ENCODE data around the gene C17orf113. TPM values are rescaled to one million over a fixed set of nuclear protein-coding genes. Genes with fewer than 3 reads are reported as not detected.

C17orf113 gene
- total and polyA plus RNA-seq, 2 of the 13 experiments (the other 11 are each of a cell fraction or from before 2014, with no cell fraction given): 0.87 to 1.1 TPM

GRCh38 chr17:42002792-42003301 is 47.6 kb downstream of the C17orf113 start:
- Histone ChIP-seq H3K4me3 (replicated peaks in 1 of 3; ENCODE audit: insufficient read depth in 1 of 3, low read depth in 2 of 3, low read length in 3 of 3) (peak overlapping the region in 1 of 3 experiments; percentile 35; a peak in 1 of 6 replicates), H4K20me1 (ENCODE audit: insufficient read depth, low read length) (peaks cover 12% of the 10 kb centered on the region), H3K27ac (ENCODE audit: extremely low read length, insufficient read depth, low read length) (peak overlapping the region; percentile 77)
- TF ChIP-seq SSRP1 (CRISPR knock-in tag; IDR thresholded peaks at IDR 0.05) (no peak), TARDBP (CRISPR knock-in tag; IDR thresholded peaks at IDR 0.05) (0 out of 2 replicates have a peak, but pooled peaks have one; percentile 40), GATAD2A (CRISPR knock-in tag; IDR thresholded peaks at IDR 0.05) (peak; percentile 60), GPBP1L1 (CRISPR knock-in tag; IDR thresholded peaks at IDR 0.05) (no peak), NR2F6 (IDR thresholded peaks at IDR 0.05) (no peak), NR2F6 (CRISPR knock-in tag; IDR thresholded peaks at IDR 0.05) (peak; percentile 18; the same call in 1 of the 2 replicates), THAP11 (CRISPR knock-in tag; IDR thresholded peaks at IDR 0.05) (peak; percentile 32; the same call in 1 of the 2 replicates), NFE2L1 (CRISPR knock-in tag; IDR thresholded peaks at IDR 0.05; ENCODE audit: borderline replicate concordance) (no peak), ATF1 (CRISPR knock-in tag; IDR thresholded peaks at IDR 0.05) (0 out of 2 replicates have a peak, but pooled peaks have one; percentile 15), SP5 (CRISPR knock-in tag; IDR thresholded peaks at IDR 0.05; ENCODE audit: borderline replicate concordance, low read depth) (peak; percentile 20; the same call in 1 of the 2 replicates), NR2F2 (IDR thresholded peaks at IDR 0.05; ENCODE audit: borderline replicate concordance, low read depth) (peak; percentile 36; the same call in 1 of the 2 replicates), ARID4A (CRISPR knock-in tag; IDR thresholded peaks at IDR 0.05; ENCODE audit: borderline replicate concordance) (no peak), FOXA3 (CRISPR knock-in tag; IDR thresholded peaks at IDR 0.05) (peak; percentile 55), SALL1 (CRISPR knock-in tag; IDR thresholded peaks at IDR 0.05) (peak; percentile 42; the same call in 1 of the 2 replicates), SOX5 (CRISPR knock-in tag; IDR thresholded peaks at IDR 0.05; ENCODE audit: borderline replicate concordance) (peak; percentile 75; the same call in 1 of the 2 replicates), TRIM24 (CRISPR knock-in tag; IDR thresholded peaks at IDR 0.05) (no peak), ELF4 (CRISPR knock-in tag; IDR thresholded peaks at IDR 0.05; ENCODE audit: borderline replicate concordance) (no peak), HNF4G (IDR thresholded peaks at IDR 0.05; ENCODE audit: borderline replicate concordance, low read depth, low read length) (peak; percentile 60; the same call in 1 of the 2 replicates), HNF4G (CRISPR knock-in tag; IDR thresholded peaks at IDR 0.05; ENCODE audit: borderline replicate concordance, low read depth) (peak; percentile 28; the same call in 1 of the 2 replicates), ZNF841 (CRISPR knock-in tag; IDR thresholded peaks at IDR 0.05; ENCODE audit: borderline replicate concordance) (no peak), JDP2 (CRISPR knock-in tag; IDR thresholded peaks at IDR 0.05; ENCODE audit: borderline replicate concordance) (no peak)

More at GRCh38 chr17:42002792-42003301, 47.6 kb downstream of the C17orf113 start:
- ATAC-seq (peak; percentile 84), FAIRE-seq (peak; percentile 74), DNase-seq (ENCODE audit: low spot score) (peak; percentile 93)
- Histone ChIP-seq H3K27me3 (ENCODE audit: control insufficient read depth in 1 of 2, insufficient read depth in 2 of 2, low read length in 2 of 2) (no peaks in the 10 kb centered on the region), H3K9me3 (ENCODE audit: low read length) (no peaks in the 10 kb centered on the region), H3K9ac (ENCODE audit: insufficient read depth, low read depth, low read length) (peak overlapping the region; percentile 50), H3K4me1 (ENCODE audit: insufficient read depth, low read length) (peaks cover 42% of the 10 kb centered on the region), H2AFZ (ENCODE audit: low read length) (no peak overlapping the region), H3K79me2 (ENCODE audit: insufficient read depth, low read length) (peaks cover 71% of the 10 kb centered on the region), H3K36me3 (replicated peaks in 1 of 2; ENCODE audit: control insufficient read depth in 1 of 2, insufficient read depth in 2 of 2, low read length in 2 of 2) (peaks cover 16 to 39% of the 10 kb centered on the region in 2 experiments), H3K4me2 (ENCODE audit: low read depth, low read length) (peak overlapping the region; percentile 67)
- CTCF ChIA-PET (ENCODE audit: low intra/inter-chr PET ratio, low total read pairs): no interaction called here
- intact Hi-C loops (cut with micrococcal nuclease; ENCODE audit: unreplicated experiment): loop anchor here (2.0 kb wide), 1 partner anchor 14 kb away; the partner anchor contains the start of gene DNAJC7
- POLR2A ChIA-PET: interaction anchor here (0.6 to 9.0 kb wide), 20 partner anchors 10 to 314 kb away, joined by 3 to 183 read pairs (median 5); partner anchors contain the start of genes CNP, DNAJC7, EIF1 and NKIRAS2
- in situ Hi-C loops (cut with HindIII; ENCODE audit: extremely low pct_ligation_motif_present, low pct_unique_long_range_greater_than_20kb): no loop called here
- WGBS (ENCODE audit: low lambda C conversion rate): 21% methylated on average over 3 of the region's 3 CpGs
- BruUV-seq (replicated peaks): TSS peak; percentile 11

Measured in HepG2 (cell line).